Measurements from ENCODE around the gene F12.
"Not testable (repeated sequence)": the region's sequence is repeated elsewhere in the genome, so short reads cannot be mapped to it uniquely, and the experiment has no call there.

- not testable (repeated sequence) for TF ChIP-seq CTCF (IDR thresholded peaks at IDR 0.05 in 4 of 5, conservative IDR thresholded peaks at IDR 0.05 in 1 of 5); POLR2A (IDR thresholded peaks at IDR 0.05)
Measured at GRCh38 chr5:177420472-177420871, 11.1 kb upstream of the F12 start.

Measured in gastrocnemius medialis (tissue), 4 donors.